Fibroblast of gingiva (primary cell): ENCODE results near the gene PMAIP1.
A peak's percentile ranks its signal among the peaks of the same experiment; 100 is the strongest.
"Not testable (repeated sequence)": the region's sequence is repeated elsewhere in the genome, so short reads cannot be mapped to it uniquely, and the experiment has no call there.

ENCODE experiments used
- DNase-seq: peaks from one replicate; pipeline ENCODE4 v3.0.0-alpha.2; 2011; ENCODE audit warnings: low read depth

PMAIP1 gene

GRCh38 chr18:59885579-59886163, 14.1 kb upstream of the PMAIP1 start:
- peak; percentile 76 for DNase-seq

- DNase-seq: not testable (repeated sequence)
Measured at GRCh38 chr18:59886399-59886798, 13.4 kb upstream of the PMAIP1 start.

GRCh38 chr18:59892123-59892522, 7.7 kb upstream of the PMAIP1 start:
- DNase-seq: no peak

- DNase-seq: no peak
Measured at GRCh38 chr18:59893971-59894370, 5.8 kb upstream of the PMAIP1 start.

GRCh38 chr18:59897321-59897954, 2.4 kb upstream of the PMAIP1 start:
- no peak for DNase-seq

GRCh38 chr18:59898093-59898492, 1.7 kb upstream of the PMAIP1 start:
- no peak for DNase-seq

- no peak for DNase-seq
Measured at GRCh38 chr18:59898609-59899297, 1.0 kb upstream of the PMAIP1 start.

- peak; percentile 41 for DNase-seq
Measured at GRCh38 chr18:59900222-59901128, 679 bp downstream of the PMAIP1 start.

GRCh38 chr18:59902131-59902992, 2.6 kb downstream of the PMAIP1 start:
- DNase-seq: peak; percentile 55

- no peak for DNase-seq
Measured at GRCh38 chr18:59902993-59903610, 3.3 kb downstream of the PMAIP1 start.

GRCh38 chr18:59904011-59904601, 4.3 kb downstream of the PMAIP1 start:
- peak; percentile 45 for DNase-seq

- no peak for DNase-seq
Measured at GRCh38 chr18:59905686-59906091, 5.9 kb downstream of the PMAIP1 start.

- DNase-seq: no peak
Measured at GRCh38 chr18:59906203-59906602, 6.4 kb downstream of the PMAIP1 start.

- DNase-seq: no peak
Measured at GRCh38 chr18:59907172-59907571, 7.4 kb downstream of the PMAIP1 start.

GRCh38 chr18:59907660-59908059, 7.9 kb downstream of the PMAIP1 start:
- DNase-seq: no peak

GRCh38 chr18:59908799-59909198, 9.0 kb downstream of the PMAIP1 start:
- DNase-seq: no peak

GRCh38 chr18:59909289-59910036, 9.7 kb downstream of the PMAIP1 start:
- DNase-seq: no peak

- DNase-seq: no peak
Measured at GRCh38 chr18:59910967-59911366, 11.2 kb downstream of the PMAIP1 start.

- peak; percentile 39 for DNase-seq
Measured at GRCh38 chr18:59911600-59911999, 11.8 kb downstream of the PMAIP1 start.
